ENCODE results near the gene UBE2J2.
A peak's percentile ranks its signal among the peaks of the same experiment; 100 is the strongest.

GRCh38 chr1:1302006-1302430 is 28.4 kb upstream of the UBE2J2 start:
- no peak for TF ChIP-seq EZH2 (IDR thresholded peaks at IDR 0.05; ENCODE audit: low read depth)
- TF ChIP-seq CTCF (conservative IDR thresholded peaks at IDR 0.05): peak; percentile 60; the same call in 1 of the 2 replicates

All from PC-9 (cell line).